Mammary epithelial cell (primary cell): ENCODE results near the gene OGDH.

Source experiments
- CTCF ChIP-seq, 2 donors: IDR thresholded peaks in 1 of 2; conservative IDR thresholded peaks in 1 of 2; 2 replicates each; pipeline ENCODE4 v1.5.1; 2011 to 2012; ENCODE audit warnings: inconsistent platforms in 2 of 2, low read length in 2 of 2, mild to moderate bottlenecking in 2 of 2, control low read depth in 1 of 2, low read depth in 1 of 2; ENCODE audit not compliant: insufficient read depth in 1 of 2; ENCODE audit errors: extremely low read depth in 1 of 2
- EZH2 ChIP-seq: IDR thresholded peaks from 2 replicates; pipeline ENCODE4 v1.6.1; 2012; ENCODE audit warnings: low read length, inconsistent platforms, borderline replicate concordance

- TF ChIP-seq EZH2, result no peak
- TF ChIP-seq CTCF (conservative IDR thresholded peaks at IDR 0.05 in 1 of 2, IDR thresholded peaks at IDR 0.05 in 1 of 2; ENCODE audit: extremely low read depth in 1 of 2, insufficient read depth in 1 of 2, low read depth in 1 of 2, low read length in 2 of 2), result no peak
Measured at GRCh38 chr7:44576228-44576627, 30.2 kb upstream of the OGDH start.
